ENCODE measurements around the gene MSI2.

MSI2 gene

GRCh38 chr17:57504208-57504607, 247.9 kb downstream of the MSI2 start:
- Histone ChIP-seq H3K4me2 (ENCODE audit: low read length) (no peak overlapping the region), H3K9me2 (ENCODE audit: low read depth, low read length) (no peaks in the 10 kb centered on the region), H3K79me2 (ENCODE audit: insufficient read depth, low read length) (peaks cover 51% of the 10 kb centered on the region), H3K36me3 (ENCODE audit: insufficient read depth, low read length) (no peaks in the 10 kb centered on the region), H3F3A (ENCODE audit: insufficient read depth, low read length) (peaks cover 7% of the 10 kb centered on the region; the same call in 1 of the 2 replicates), H3K27me3 (ENCODE audit: insufficient read depth, low read length) (no peaks in the 10 kb centered on the region), H3K4me1 (ENCODE audit: insufficient read depth, low read length, severe bottlenecking) (peaks cover 92% of the 10 kb centered on the region), H3K4me3 (ENCODE audit: low read depth, low read length, poor library complexity, severe bottlenecking) (no peak overlapping the region), H3K27ac (ENCODE audit: low read depth, low read length, poor library complexity, severe bottlenecking) (peak overlapping the region; percentile 35), H3K9me3 (ENCODE audit: low read length) (no peaks in the 10 kb centered on the region), H4K20me1 (ENCODE audit: insufficient read depth, low read length) (no peaks in the 10 kb centered on the region), H3K9ac (ENCODE audit: low read length) (no peak overlapping the region), H2AFZ (ENCODE audit: low read length) (no peak overlapping the region)
- TF ChIP-seq CTCF (IDR thresholded peaks at IDR 0.05; ENCODE audit: low read length) (no peak), EZH2 (IDR thresholded peaks at IDR 0.05; ENCODE audit: borderline replicate concordance, low read length) (no peak)

DNA sequence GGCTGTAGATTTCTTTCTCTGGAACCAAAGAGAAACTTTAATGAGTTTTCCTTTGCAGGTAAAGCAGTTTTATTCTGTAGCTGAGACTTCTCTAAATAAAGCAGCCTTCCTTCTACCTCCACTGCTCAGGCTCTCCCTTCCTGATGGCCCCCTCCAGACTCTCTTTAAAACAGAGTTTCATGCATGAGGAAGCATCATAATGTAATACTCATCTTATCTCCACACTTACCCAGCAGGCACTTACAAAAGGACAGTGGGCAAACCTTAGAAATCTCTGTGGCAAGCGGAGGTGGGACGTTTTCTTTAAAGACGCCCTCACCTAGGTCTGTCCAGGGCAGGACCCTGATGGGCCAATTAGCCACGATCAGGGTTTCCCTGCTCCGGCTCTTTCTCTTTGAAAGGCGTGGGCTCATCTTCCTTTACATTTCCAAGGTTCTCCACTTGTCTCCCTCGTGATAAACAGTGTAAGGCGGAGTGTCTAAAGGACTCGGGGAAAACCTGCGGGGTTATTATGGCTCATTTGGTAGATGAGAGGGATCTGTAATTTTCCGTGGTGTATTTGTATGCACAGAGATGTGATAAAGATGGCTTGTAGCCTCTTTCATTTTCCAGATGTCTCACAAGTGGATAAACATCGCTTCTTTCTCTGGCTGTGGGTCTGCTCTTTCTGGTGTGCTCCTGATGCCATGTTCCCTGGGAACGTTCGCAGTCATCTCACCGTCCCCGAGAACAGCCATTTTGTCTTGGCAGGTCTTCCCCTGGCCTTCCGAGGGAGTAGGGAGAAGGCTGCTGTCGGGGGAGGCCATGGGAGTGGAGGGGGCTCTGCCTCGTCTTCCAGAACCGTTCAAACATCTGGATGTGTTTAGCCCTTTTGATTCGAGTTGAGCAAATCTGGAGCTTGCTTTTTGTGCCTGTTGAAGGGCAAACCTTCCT, 249.8 kb downstream of the MSI2 start:
- Histone ChIP-seq H3K4me1 (ENCODE audit: insufficient read depth, low read length, severe bottlenecking) (peaks cover 92% of the 10 kb centered on the region), H3K36me3 (ENCODE audit: insufficient read depth, low read length) (peaks cover 12% of the 10 kb centered on the region), H3F3A (ENCODE audit: insufficient read depth, low read length) (peaks cover 7% of the 10 kb centered on the region; the same call in 1 of the 2 replicates), H3K79me2 (ENCODE audit: insufficient read depth, low read length) (peaks cover 41% of the 10 kb centered on the region), H3K9me2 (ENCODE audit: low read depth, low read length) (no peaks in the 10 kb centered on the region), H3K4me3 (ENCODE audit: low read depth, low read length, poor library complexity, severe bottlenecking) (no peak overlapping the region), H3K9ac (ENCODE audit: low read length) (peak overlapping the region; percentile 34; the same call in 1 of the 2 replicates), H3K4me2 (ENCODE audit: low read length) (peak overlapping the region; percentile 26; the same call in 1 of the 2 replicates), H2AFZ (ENCODE audit: low read length) (no peak overlapping the region), H3K27ac (ENCODE audit: low read depth, low read length, poor library complexity, severe bottlenecking) (peak overlapping the region; percentile 100), H3K9me3 (ENCODE audit: low read length) (no peaks in the 10 kb centered on the region), H3K27me3 (ENCODE audit: insufficient read depth, low read length) (no peaks in the 10 kb centered on the region), H4K20me1 (ENCODE audit: insufficient read depth, low read length) (no peaks in the 10 kb centered on the region)
- TF ChIP-seq CTCF (IDR thresholded peaks at IDR 0.05; ENCODE audit: low read length) (no peak), EZH2 (IDR thresholded peaks at IDR 0.05; ENCODE audit: borderline replicate concordance, low read length) (no peak)

DNA sequence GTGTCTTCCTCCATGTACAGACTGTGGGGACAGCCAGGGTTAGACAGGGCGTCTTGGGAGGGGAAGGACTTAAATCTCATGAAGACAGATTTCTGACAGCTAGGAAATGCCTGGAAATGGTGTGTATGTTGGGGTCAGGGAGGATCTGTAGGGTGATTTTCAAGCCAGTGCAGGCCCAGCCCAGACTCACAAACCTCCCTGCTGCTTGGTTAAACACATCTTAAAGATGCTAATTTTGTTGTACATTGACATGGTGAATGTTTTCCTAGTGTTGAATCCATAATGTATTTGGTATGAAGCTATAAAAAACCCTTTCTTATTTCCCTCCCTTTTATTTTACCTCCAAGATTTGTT, 250.4 kb downstream of the MSI2 start:
- H3K9me2 ChIP-seq (ENCODE audit: low read depth, low read length) = no peaks in the 10 kb centered on the region
- TF ChIP-seq CTCF (IDR thresholded peaks at IDR 0.05; ENCODE audit: low read length) (no peak), EZH2 (IDR thresholded peaks at IDR 0.05; ENCODE audit: borderline replicate concordance, low read length) (no peak)
- H3K4me1 ChIP-seq (ENCODE audit: insufficient read depth, low read length, severe bottlenecking) = peaks cover 92% of the 10 kb centered on the region
- H3K27ac ChIP-seq (ENCODE audit: low read depth, low read length, poor library complexity, severe bottlenecking) = peak overlapping the region; percentile 100
- H2AFZ ChIP-seq (ENCODE audit: low read length) = no peak overlapping the region
- H4K20me1 ChIP-seq (ENCODE audit: insufficient read depth, low read length) = no peaks in the 10 kb centered on the region
- H3F3A ChIP-seq (ENCODE audit: insufficient read depth, low read length) = peaks cover 7% of the 10 kb centered on the region; the same call in 1 of the 2 replicates
- peak overlapping the region; percentile 18; the same call in 1 of the 2 replicates for H3K4me2 ChIP-seq (ENCODE audit: low read length)
- peaks cover 36% of the 10 kb centered on the region for H3K79me2 ChIP-seq (ENCODE audit: insufficient read depth, low read length)
- no peaks in the 10 kb centered on the region for H3K9me3 ChIP-seq (ENCODE audit: low read length)
- no peaks in the 10 kb centered on the region for H3K27me3 ChIP-seq (ENCODE audit: insufficient read depth, low read length)
- peaks cover 15% of the 10 kb centered on the region for H3K36me3 ChIP-seq (ENCODE audit: insufficient read depth, low read length)
- H3K4me3 ChIP-seq (ENCODE audit: low read depth, low read length, poor library complexity, severe bottlenecking) = no peak overlapping the region
- peak overlapping the region; percentile 34; the same call in 1 of the 2 replicates for H3K9ac ChIP-seq (ENCODE audit: low read length)
